Measurements from ENCODE around the gene MYH14. TPM values are rescaled to one million over a fixed set of nuclear protein-coding genes. Genes with fewer than 3 reads are reported as not detected.

MYH14 gene
- total and polyA plus RNA-seq, 2 of the 8 experiments (the other 6 are each of a cell fraction or from before 2014, with no cell fraction given) = 17.3 to 28.6 TPM

GRCh38 chr19:50328224-50328872 lies 124.9 kb downstream of the MYH14 start:
- DNase-seq (ENCODE audit: low read depth in 1 of 2, low spot score in 2 of 2) = peak in 1 of 2 experiments; percentile 71
- no peaks in the 10 kb centered on the region for H3K9me3 ChIP-seq (ENCODE audit: insufficient read depth in 2 of 2, low read depth in 1 of 2, low read length in 1 of 2)
- H2BK20ac ChIP-seq (ENCODE audit: low read length) = no peak overlapping the region
- no peak overlapping the region for H2BK5ac ChIP-seq (ENCODE audit: low read depth, low read length)
- peak overlapping the region in 2 of 4 experiments; percentile 43 to 66; a peak in 2 of 7 replicates for H3K9ac ChIP-seq (replicated peaks in 1 of 4; ENCODE audit: extremely low read depth in 1 of 4, low read depth in 3 of 4, low read length in 3 of 4)
- peak overlapping the region; percentile 75 to 89 for H3K4me2 ChIP-seq (ENCODE audit: insufficient read depth in 1 of 2, low read depth in 2 of 2, low read length in 2 of 2)
- H3K36me3 ChIP-seq (ENCODE audit: control insufficient read depth in 2 of 4, insufficient read depth in 4 of 4, low read length in 3 of 4) = peaks cover 3 to 4% (median 3%) of the 10 kb centered on the region in 4 experiments; a peak in 4 of 8 replicates
- no peak overlapping the region for H3K14ac ChIP-seq (ENCODE audit: insufficient read length)
- no peak overlapping the region for H2BK120ac ChIP-seq (replicated peaks; ENCODE audit: low read depth, low read length)
- H4K20me1 ChIP-seq (replicated peaks in 1 of 2; ENCODE audit: control insufficient read depth in 1 of 2, insufficient read depth in 2 of 2, low read length in 2 of 2) = peaks cover 14 to 21% of the 10 kb centered on the region in 2 experiments
- WGBS, 2 experiments (ENCODE audit: extremely low coverage in 1 of 2, insufficient coverage in 1 of 2, insufficient read length in 1 of 2, insufficient replicate concordance in 2 of 2, low coverage in 1 of 2, low lambda C conversion rate in 2 of 2, missing lambda C conversion rate in 1 of 2) = 4% methylated on average over 57 of the region's 104 CpGs; no CpG with 5 or more reads in 1 of the 2 experiments
- H3K4me3 ChIP-seq (ENCODE audit: extremely low read depth in 1 of 4, insufficient read depth in 2 of 4, low read depth in 3 of 4, low read length in 4 of 4) = peak overlapping the region; percentile 32 to 68 (median 38)
- H2AFZ ChIP-seq (ENCODE audit: low read length) = no peak overlapping the region
- H3K18ac ChIP-seq (ENCODE audit: extremely low read depth, low read length) = peak overlapping the region; percentile 32
- no peak overlapping the region for H4K91ac ChIP-seq (replicated peaks; ENCODE audit: insufficient read length, low read length)
- peaks cover 2 to 28% (median 13%) of the 10 kb centered on the region in 4 experiments for H3K4me1 ChIP-seq (replicated peaks in 1 of 4; ENCODE audit: control insufficient read depth in 3 of 4, insufficient read depth in 4 of 4, low read length in 3 of 4)
- 0 out of 2 replicates have a peak overlapping the region, but pooled peaks have one; percentile 27 for H2BK12ac ChIP-seq (ENCODE audit: low read depth, low read length)
- H3K27ac ChIP-seq (ENCODE audit: low read depth, low read length) = no peak overlapping the region
- no peak overlapping the region; the same call in 1 of the 2 replicates for H2BK15ac ChIP-seq (ENCODE audit: low read length)
- H4K8ac ChIP-seq (ENCODE audit: extremely low read depth, insufficient read depth, low read length) = 0 out of 2 replicates have a peak overlapping the region, but pooled peaks have one; percentile 45
- H3K79me2 ChIP-seq (ENCODE audit: control insufficient read depth in 1 of 2, insufficient read depth in 2 of 2, low read length in 2 of 2) = peaks cover 3 to 10% of the 10 kb centered on the region in 2 experiments; a peak in 2 of 4 replicates
- peaks cover 40% of the 10 kb centered on the region for H3K23me2 ChIP-seq (ENCODE audit: low read depth, low read length)
- no peak overlapping the region for H3K56ac ChIP-seq (replicated peaks; ENCODE audit: insufficient read length, low read depth, low read length)
- no peak overlapping the region for H4K5ac ChIP-seq (ENCODE audit: insufficient read length, low read depth, low read length)
- peaks cover 5 to 15% (median 12%) of the 10 kb centered on the region in 4 experiments; a peak in 6 of 7 replicates for H3K27me3 ChIP-seq (replicated peaks in 1 of 4; ENCODE audit: control insufficient read depth in 3 of 4, extremely low read depth in 1 of 4, insufficient read depth in 3 of 4, low read length in 3 of 4)
- no peak overlapping the region for H3K4ac ChIP-seq (replicated peaks; ENCODE audit: insufficient read length, low read depth, low read length)
- H3K79me1 ChIP-seq (ENCODE audit: low read depth, low read length) = peaks cover 6% of the 10 kb centered on the region; the same call in 1 of the 2 replicates
- no peak overlapping the region for H2AK5ac ChIP-seq (ENCODE audit: low read depth, low read length)
- no peak overlapping the region for H3K23ac ChIP-seq (ENCODE audit: insufficient read length)
- POLR2A ChIA-PET (ENCODE audit: partially characterized antibody) = interaction anchor here (1.1 to 4.3 kb wide), 4 partner anchors 11 to 63 kb away, joined by 3 to 40 read pairs (median 16); no protein-coding TSS in a partner anchor
- FAIRE-seq = no peak
- CTCF ChIA-PET (ENCODE audit: partially characterized antibody) = interaction anchor here (0.8 to 3.0 kb wide), 13 partner anchors 12 to 90 kb away, joined by 3 to 10 read pairs (median 4); no protein-coding TSS in a partner anchor
- TF ChIP-seq ASH2L (IDR thresholded peaks at IDR 0.05; ENCODE audit: low read length) (peak; percentile 32), BRCA1 (IDR thresholded peaks at IDR 0.05; ENCODE audit: low read depth, low read length) (no peak), TEAD4 (IDR thresholded peaks at IDR 0.05; ENCODE audit: low read depth, low read length) (no peak), GABPA (IDR thresholded peaks at IDR 0.05; ENCODE audit: borderline replicate concordance, insufficient read depth, low read length) (no peak), CTBP2 (IDR thresholded peaks at IDR 0.05; ENCODE audit: borderline replicate concordance, insufficient read depth, insufficient read length, low read length) (peak; percentile 22), POLR2A (IDR thresholded peaks at IDR 0.05; ENCODE audit: control extremely low read depth in 1 of 2, low read depth in 2 of 2, low read length in 2 of 2) (0 out of 3 replicates have a peak, but pooled peaks of 1 of the 2 experiments have one; percentile 13), YY1 (IDR thresholded peaks at IDR 0.05; ENCODE audit: low read depth, low read length) (no peak), NANOG (IDR thresholded peaks at IDR 0.05; ENCODE audit: insufficient read depth, low read depth, low read length, poor library complexity, severe bottlenecking) (no peak), KDM4A (IDR thresholded peaks at IDR 0.05; ENCODE audit: low read depth, low read length, severe bottlenecking) (peak; percentile 58), CREB1 (IDR thresholded peaks at IDR 0.05) (peak; percentile 50; the same call in 1 of the 2 replicates), RAD21 (IDR thresholded peaks at IDR 0.05 in 1 of 2, conservative IDR thresholded peaks at IDR 0.05 in 1 of 2; ENCODE audit: low read depth in 2 of 2, low read length in 2 of 2) (peak in 1 of 2 experiments; percentile 30; a peak in 2 of 4 replicates), TBP (IDR thresholded peaks at IDR 0.05; ENCODE audit: low read depth, low read length) (no peak)
